WI38 (cell line): ENCODE data around the gene MMEL1.

ENCODE experiments used
- H3K4me3 ChIP-seq: 2 replicates; pipeline ENCODE4 v1.5.1; 2011; ENCODE audit warnings: low read depth, mild to moderate bottlenecking, control low read depth, low read length
- CTCF ChIP-seq: IDR thresholded peaks from 2 replicates; pipeline ENCODE4 v1.5.1; 2012; ENCODE audit warnings: low read depth, mild to moderate bottlenecking, control low read depth, low read length

Gene MMEL1

GRCh38 chr1:2558861-2559260 is 74.0 kb downstream of the MMEL1 start:
- no peak for TF ChIP-seq CTCF
- no peak overlapping the region for H3K4me3 ChIP-seq

GRCh38 chr1:2558420-2558819 is 74.4 kb downstream of the MMEL1 start:
- H3K4me3 ChIP-seq, result no peak overlapping the region
- no peak for TF ChIP-seq CTCF

GRCh38 chr1:2557482-2558400 is 75.1 kb downstream of the MMEL1 start:
- TF ChIP-seq CTCF, result no peak
- no peak overlapping the region for H3K4me3 ChIP-seq

GRCh38 chr1:2556678-2557481 is 75.9 kb downstream of the MMEL1 start:
- no peak for TF ChIP-seq CTCF
- peak overlapping the region; percentile 54 for H3K4me3 ChIP-seq

GRCh38 chr1:2556277-2556677 is 76.5 kb downstream of the MMEL1 start, which contains the start of gene TNFRSF14:
Gene TNFRSF14, plus strand, starts transcription at chr1:2556371. Its CDS starts 294 bp downstream, at chr1:2556665.
- peak; percentile 12; the same call in 1 of the 2 replicates for TF ChIP-seq CTCF
- peak within 1 kb of the TSS; percentile 54 for H3K4me3 ChIP-seq

- no peak for TF ChIP-seq CTCF
- H3K4me3 ChIP-seq, result peak overlapping the region; percentile 54
These were observed 77.1 kb downstream of the MMEL1 start for GRCh38 chr1:2555634-2556276.
